ENCODE results near the gene L1TD1. TPM values are rescaled to one million over a fixed set of nuclear protein-coding genes. Genes with fewer than 3 reads are reported as not detected.

Gene L1TD1
- total and polyA plus RNA-seq, 7 experiments from 2014 or later, result 0.11 to 0.44 TPM; not detected in 5

GRCh38 chr1:62259551-62259950 is 64.9 kb downstream of the L1TD1 start:
- H3K27me3 Mint-ChIP-seq, result peaks cover 4 to 13% (median 7%) of the 10 kb centered on the region in 5 donors
- peaks cover 0 to 4% (median 0%) of the 10 kb centered on the region in 11 donors for H3K9me3 Mint-ChIP-seq
- no peak overlapping the region for H3K4me3 Mint-ChIP-seq
- Histone ChIP-seq H3K4me1 (ENCODE audit: control insufficient read depth in 2 of 2, insufficient read depth in 2 of 2, low read length in 2 of 2) (no peaks in the 10 kb centered on the region), H3K27me3 (ENCODE audit: control insufficient read depth in 2 of 2, insufficient read depth in 2 of 2, low read length in 2 of 2) (no peaks in the 10 kb centered on the region), H3K4me3 (ENCODE audit: low read length) (no peak overlapping the region), H3K9me3 (ENCODE audit: control insufficient read depth in 2 of 3, low read length in 3 of 3) (no peaks in the 10 kb centered on the region), H3K27ac (ENCODE audit: low read depth, low read length) (no peak overlapping the region), H3K36me3 (ENCODE audit: control insufficient read depth in 2 of 3, insufficient read depth in 3 of 3, low read length in 3 of 3) (no peaks in the 10 kb centered on the region)
- peaks cover 0 to 5% (median 0%) of the 10 kb centered on the region in 5 donors for H3K36me3 Mint-ChIP-seq
- no peak for ATAC-seq
- DNase-seq, result no peak
- peaks cover 0 to 2% (median 0%) of the 10 kb centered on the region in 7 donors for H3K4me1 Mint-ChIP-seq
- POLR2A ChIA-PET, result no interaction called here
- intact Hi-C loops (cut with micrococcal nuclease), result no loop called here
- no peak overlapping the region for H3K27ac Mint-ChIP-seq
- CTCF ChIA-PET, result no interaction called here

GRCh38 chr1:62260688-62261087 is 66.0 kb downstream of the L1TD1 start:
- Histone ChIP-seq H3K27ac (ENCODE audit: low read depth, low read length) (no peak overlapping the region), H3K4me3 (ENCODE audit: low read length) (no peak overlapping the region), H3K4me1 (ENCODE audit: control insufficient read depth in 2 of 2, insufficient read depth in 2 of 2, low read length in 2 of 2) (no peaks in the 10 kb centered on the region), H3K36me3 (ENCODE audit: control insufficient read depth in 2 of 3, insufficient read depth in 3 of 3, low read length in 3 of 3) (no peaks in the 10 kb centered on the region), H3K9me3 (ENCODE audit: control insufficient read depth in 2 of 3, low read length in 3 of 3) (no peaks in the 10 kb centered on the region), H3K27me3 (ENCODE audit: control insufficient read depth in 2 of 2, insufficient read depth in 2 of 2, low read length in 2 of 2) (no peaks in the 10 kb centered on the region)
- Mint-ChIP-seq H3K27ac (no peak overlapping the region), H3K36me3 (peaks cover 0 to 5% (median 0%) of the 10 kb centered on the region in 5 donors), H3K4me3 (no peak overlapping the region), H3K9me3 (peaks cover 0 to 4% (median 0%) of the 10 kb centered on the region in 11 donors), H3K27me3 (peaks cover 4 to 13% (median 7%) of the 10 kb centered on the region in 5 donors), H3K4me1 (peaks cover 0 to 2% (median 0%) of the 10 kb centered on the region in 7 donors)
- CTCF ChIA-PET, result no interaction called here
- POLR2A ChIA-PET, result no interaction called here
- no peak for ATAC-seq
- DNase-seq, result no peak
- intact Hi-C loops (cut with micrococcal nuclease), result no loop called here

Other genes with a start within 250 kb of the L1TD1 start
- gene KANK4, start 124.6 kb downstream of the L1TD1 start, total RNA-seq, result not detected
- not detected for gene KANK4, start 124.6 kb downstream of the L1TD1 start, polyA plus RNA-seq
- 10 to 100 TPM; 20.5 to 65.7 (median 38.8) TPM for gene USP1, start 242.2 kb downstream of the L1TD1 start, total RNA-seq
- 10 to 100 TPM; 25.3 to 34.7 TPM for gene USP1, start 242.2 kb downstream of the L1TD1 start, polyA plus RNA-seq